Gastrocnemius medialis (tissue), 4 donors: Measurements from ENCODE around the gene CNPY4. TPM values are rescaled to one million over a fixed set of nuclear protein-coding genes. Genes with fewer than 3 reads are reported as not detected.

Experiments used
- ATAC-seq, 2 donors: fragments of 150-250 bp; one replicate each; pipeline ENCODE4 v1.9.1; 2016
- DNase-seq, 2 donors: peaks; one replicate each; pipeline ENCODE4 v3.0.0-alpha.2; 2019
- H3K27ac ChIP-seq, 4 donors: fragments of 200-600 bp; sonication (generic); 1 replicate in 1 of 4; 2 replicates in 3 of 4; pipeline ENCODE4 v1.5.1; 2016 to 2018; ENCODE audit warnings: mild to moderate bottlenecking in 2 of 4, moderate library complexity in 1 of 4
- H3K27me3 ChIP-seq, 3 donors: fragments of 200-600 bp; sonication (generic) in 2 of 3; 1 replicate in 1 of 3; 2 replicates in 2 of 3; pipeline versions ENCODE4 v1.5.1 to v1.6.0; 2016 to 2019; ENCODE audit warnings: mild to moderate bottlenecking in 1 of 3, moderate library complexity in 1 of 3
- H3K36me3 ChIP-seq, 2 donors: fragments of 200-600 bp; sonication (generic) in 1 of 2; one replicate each; pipeline ENCODE4 v1.5.1; 2017 to 2018
- H3K4me1 ChIP-seq, 2 donors: fragments of 200-600 bp; sonication (generic) in 1 of 2; one replicate each; pipeline ENCODE4 v1.5.1; 2016 to 2017; ENCODE audit warnings: mild to moderate bottlenecking in 2 of 2
- H3K4me3 ChIP-seq, 4 donors: fragments of 200-600 bp; sonication (generic) in 3 of 4; 1 replicate in 1 of 4; 2 replicates in 3 of 4; pipeline ENCODE4 v1.5.1; 2016 to 2019; ENCODE audit warnings: mild to moderate bottlenecking in 2 of 4
- H3K9me3 ChIP-seq, 3 donors: fragments of 200-600 bp; sonication (generic) in 2 of 3; 1 replicate in 1 of 3; 2 replicates in 2 of 3; pipeline ENCODE4 v1.5.1; 2016 to 2019
- CTCF ChIP-seq, 5 experiments: fragments of 450-650 bp in 3 of 5; fragments of 200-600 bp in 2 of 5; sonication (generic) in 2 of 5; IDR thresholded peaks in 4 of 5; conservative IDR thresholded peaks in 1 of 5; 1 replicate in 4 of 5; 2 replicates in 1 of 5; pipeline ENCODE4 v1.5.1; 2016 to 2019; ENCODE audit warnings: antibody characterized with exemption in 5 of 5, mild to moderate bottlenecking in 3 of 5, moderate library complexity in 3 of 5
- POLR2A ChIP-seq, 2 donors: fragments of 450-650 bp; IDR thresholded peaks; one replicate each; pipeline ENCODE4 v1.6.1; 2017; ENCODE audit warnings: antibody characterized with exemption in 2 of 2, mild to moderate bottlenecking in 2 of 2, moderate library complexity in 2 of 2
- in situ Hi-C, 4 donors: fragments of 200-750 bp; cut with MboI; loops; one replicate each; pipeline versions ENCODE4 v1.15.0 to v1.8.0; 2017; ENCODE audit warnings: low sequenced_read_pairs in 4 of 4
- intact Hi-C: fragments of 100-400 bp; cut with DNase I; formaldehyde crosslinking; loops from one replicate; pipeline ENCODE4 v1.15.1; 2023; ENCODE audit warnings: low total_unique reads
- total RNA-seq, 4 donors: library from RNA; depleted of rRNA; stranded (reverse); fragments of >200 nt; gene quantifications; one replicate each; pipeline versions ENCODE4 v1.1.0 to v1.2.3, GENCODE V29; 2016

CNPY4 gene
- total RNA-seq, 4 donors from 2014 or later, result 2.0 to 5.0 (median 2.4) TPM

GRCh38 chr7:100106633-100107032, 12.8 kb upstream of the CNPY4 start:
- in situ Hi-C loops (no loop called here), intact Hi-C loops (no loop called here)
- peaks cover 5 to 7% of the 10 kb centered on the region in 2 donors for H3K4me1 ChIP-seq
- H3K36me3 ChIP-seq, result peaks cover 0 to 58% of the 10 kb centered on the region in 2 donors
- H3K27me3 ChIP-seq, result no peaks in the 10 kb centered on the region
- H3K4me3 ChIP-seq, result no peak overlapping the region
- ATAC-seq, result no peak
- DNase-seq, result no peak
- no peaks in the 10 kb centered on the region for H3K9me3 ChIP-seq
- TF ChIP-seq POLR2A (IDR thresholded peaks at IDR 0.05) (no peak), CTCF (IDR thresholded peaks at IDR 0.05 in 4 of 5, conservative IDR thresholded peaks at IDR 0.05 in 1 of 5) (no peak)
- no peak overlapping the region for H3K27ac ChIP-seq

- ATAC-seq (no peak), DNase-seq (no peak)
- in situ Hi-C loops, result no loop called here
- Histone ChIP-seq H3K4me3 (no peak overlapping the region), H3K4me1 (peaks cover 4 to 6% of the 10 kb centered on the region in 2 donors), H3K9me3 (no peaks in the 10 kb centered on the region), H3K27me3 (no peaks in the 10 kb centered on the region), H3K36me3 (peaks cover 0 to 64% of the 10 kb centered on the region in 2 donors), H3K27ac (no peak overlapping the region)
- intact Hi-C loops, result no loop called here
- TF ChIP-seq CTCF (IDR thresholded peaks at IDR 0.05 in 4 of 5, conservative IDR thresholded peaks at IDR 0.05 in 1 of 5) (no peak), POLR2A (IDR thresholded peaks at IDR 0.05) (no peak)
These were observed 12.2 kb upstream of the CNPY4 start for GRCh38 chr7:100107125-100107737.

GRCh38 chr7:100107890-100108289, 11.5 kb upstream of the CNPY4 start:
- no peak overlapping the region for H3K27ac ChIP-seq
- DNase-seq, result no peak
- intact Hi-C loops, result no loop called here
- no peak for TF ChIP-seq CTCF (IDR thresholded peaks at IDR 0.05 in 4 of 5, conservative IDR thresholded peaks at IDR 0.05 in 1 of 5)
- no peak for TF ChIP-seq POLR2A (IDR thresholded peaks at IDR 0.05)
- H3K9me3 ChIP-seq, result no peaks in the 10 kb centered on the region
- in situ Hi-C loops, result no loop called here
- H3K4me1 ChIP-seq, result no peaks in the 10 kb centered on the region
- peaks cover 0 to 70% of the 10 kb centered on the region in 2 donors for H3K36me3 ChIP-seq
- H3K4me3 ChIP-seq, result no peak overlapping the region
- H3K27me3 ChIP-seq, result no peaks in the 10 kb centered on the region
- ATAC-seq, result no peak

- Histone ChIP-seq H3K27ac (no peak overlapping the region), H3K4me1 (no peaks in the 10 kb centered on the region), H3K36me3 (peaks cover 0 to 85% of the 10 kb centered on the region in 2 donors), H3K4me3 (no peak overlapping the region), H3K27me3 (no peaks in the 10 kb centered on the region), H3K9me3 (no peaks in the 10 kb centered on the region)
- intact Hi-C loops (no loop called here), in situ Hi-C loops (no loop called here)
- TF ChIP-seq POLR2A (IDR thresholded peaks at IDR 0.05) (no peak), CTCF (IDR thresholded peaks at IDR 0.05 in 4 of 5, conservative IDR thresholded peaks at IDR 0.05 in 1 of 5) (no peak)
- ATAC-seq (no peak), DNase-seq (no peak)
These were observed 9.8 kb upstream of the CNPY4 start for GRCh38 chr7:100109521-100110163.
